ENCODE data around the gene MUC5B. TPM values are rescaled to one million over a fixed set of nuclear protein-coding genes. Genes with fewer than 3 reads are reported as not detected.
"Not testable (repeated sequence)": the region's sequence is repeated elsewhere in the genome, so short reads cannot be mapped to it uniquely, and the experiment has no call there.

The MUC5B gene
- total RNA-seq, 1 donor from 2014 or later, result not detected

GRCh38 chr11:1202776-1203504, 19.9 kb upstream of the MUC5B start:
- no peak for DNase-seq (ENCODE audit: low read depth, low spot score)

- no peak for DNase-seq (ENCODE audit: low read depth, low spot score)
These were observed 19.2 kb upstream of the MUC5B start for GRCh38 chr11:1203505-1204271.

- no peak for DNase-seq (ENCODE audit: low read depth, low spot score)
These were observed 18.3 kb upstream of the MUC5B start for GRCh38 chr11:1204381-1205101.

GRCh38 chr11:1205121-1205986, 17.5 kb upstream of the MUC5B start:
- no peak for DNase-seq (ENCODE audit: low read depth, low spot score)

GRCh38 chr11:1205987-1206331, 16.9 kb upstream of the MUC5B start:
- DNase-seq (ENCODE audit: low read depth, low spot score), result no peak

GRCh38 chr11:1206391-1207271, 16.2 kb upstream of the MUC5B start:
- no peak for DNase-seq (ENCODE audit: low read depth, low spot score)

GRCh38 chr11:1207401-1208143, 15.3 kb upstream of the MUC5B start:
- no peak for DNase-seq (ENCODE audit: low read depth, low spot score)

GRCh38 chr11:1208144-1208393, 14.8 kb upstream of the MUC5B start:
- no peak for DNase-seq (ENCODE audit: low read depth, low spot score)

- no peak for DNase-seq (ENCODE audit: low read depth, low spot score)
These were observed 14.2 kb upstream of the MUC5B start for GRCh38 chr11:1208394-1209261.

GRCh38 chr11:1209371-1210057, 13.4 kb upstream of the MUC5B start:
- DNase-seq (ENCODE audit: low read depth, low spot score), result no peak

GRCh38 chr11:1211838-1212237, 11.0 kb upstream of the MUC5B start:
- no peak for DNase-seq (ENCODE audit: low read depth, low spot score)

- not testable (repeated sequence) for DNase-seq (ENCODE audit: low read depth, low spot score)
These were observed 7.0 kb upstream of the MUC5B start for GRCh38 chr11:1215826-1216225.

- DNase-seq (ENCODE audit: low read depth, low spot score), result no peak
These were observed 5.7 kb upstream of the MUC5B start for GRCh38 chr11:1217151-1217550.

GRCh38 chr11:1218256-1218787, 4.5 kb upstream of the MUC5B start:
- DNase-seq (ENCODE audit: low read depth, low spot score), result no peak

GRCh38 chr11:1218788-1219445, 3.9 kb upstream of the MUC5B start:
- no peak for DNase-seq (ENCODE audit: low read depth, low spot score)

GRCh38 chr11:1219446-1219833, 3.4 kb upstream of the MUC5B start:
- DNase-seq (ENCODE audit: low read depth, low spot score), result no peak

Data from pulmonary artery endothelial cell (primary cell).